GM19035 (cell line): ENCODE measurements around the gene DAGLB.

Experiments used
- ATAC-seq: cut with Tn5 transposase; IDR thresholded peaks from one replicate; pipeline ENCODE4 v1.9.1; 2021; ENCODE audit not compliant: unreplicated experiment

The DAGLB gene

GRCh38 chr7:6432781-6433180, 15.0 kb downstream of the DAGLB start:
- ATAC-seq: no peak

- no peak for ATAC-seq
These were observed 16.8 kb downstream of the DAGLB start for GRCh38 chr7:6430974-6431373.

GRCh38 chr7:6430271-6430940, 17.3 kb downstream of the DAGLB start:
- ATAC-seq: no peak

- ATAC-seq: no peak
These were observed 21.8 kb downstream of the DAGLB start for GRCh38 chr7:6425948-6426347.

- no peak for ATAC-seq
These were observed 23.6 kb downstream of the DAGLB start for GRCh38 chr7:6423942-6424701.

GRCh38 chr7:6422926-6423632, 24.7 kb downstream of the DAGLB start:
- no peak for ATAC-seq

GRCh38 chr7:6422095-6422494, 25.7 kb downstream of the DAGLB start:
- ATAC-seq: no peak

GRCh38 chr7:6420680-6421079, 27.1 kb downstream of the DAGLB start:
- ATAC-seq: no peak

GRCh38 chr7:6419310-6419773, 28.4 kb downstream of the DAGLB start:
- ATAC-seq: no peak

GRCh38 chr7:6417408-6417807, 30.3 kb downstream of the DAGLB start:
- ATAC-seq: no peak

- ATAC-seq: no peak
These were observed 31.1 kb downstream of the DAGLB start for GRCh38 chr7:6416516-6417145.

- no peak for ATAC-seq
These were observed 34.1 kb downstream of the DAGLB start for GRCh38 chr7:6413637-6414036.

GRCh38 chr7:6409944-6410693, 37.6 kb downstream of the DAGLB start:
- no peak for ATAC-seq

GRCh38 chr7:6409091-6409490, 38.7 kb downstream of the DAGLB start:
- ATAC-seq: no peak

- ATAC-seq: no peak
These were observed 40.3 kb downstream of the DAGLB start for GRCh38 chr7:6407434-6407833.

GRCh38 chr7:6406121-6406520, 41.6 kb downstream of the DAGLB start:
- ATAC-seq: no peak

GRCh38 chr7:6403907-6404306, 43.8 kb downstream of the DAGLB start:
- ATAC-seq: no peak

GRCh38 chr7:6402741-6403140, 45.0 kb downstream of the DAGLB start:
- no peak for ATAC-seq

- ATAC-seq: no peak
These were observed 45.7 kb downstream of the DAGLB start for GRCh38 chr7:6402041-6402440.

- ATAC-seq: no peak
These were observed 46.2 kb downstream of the DAGLB start for GRCh38 chr7:6401536-6401935.
